Neural crest cell (in vitro differentiated cells): Measurements from ENCODE around the gene PTPRR. TPM values are rescaled to one million over a fixed set of nuclear protein-coding genes. Genes with fewer than 3 reads are reported as not detected.

ENCODE experiments used
- DNase-seq: peaks from one replicate; pipeline ENCODE4 v3.0.0; 2021; ENCODE audit warnings: low read depth, mixed read lengths, low spot score
- H3K27ac Mint-ChIP-seq: one replicate; pipeline ENCODE4 v1.8.0; 2021; ENCODE audit warnings: mild to moderate bottlenecking, mixed read lengths; ENCODE audit not compliant: unreplicated experiment
- H3K27me3 Mint-ChIP-seq: 2 replicates; pipeline ENCODE4 v1.8.0; 2021; ENCODE audit warnings: low read depth, mild to moderate bottlenecking, mixed read lengths
- H3K36me3 Mint-ChIP-seq: 2 replicates; pipeline ENCODE4 v1.8.0; 2021; ENCODE audit warnings: low read depth, mild to moderate bottlenecking, mixed read lengths
- H3K4me1 Mint-ChIP-seq: 2 replicates; pipeline ENCODE4 v1.8.0; 2021; ENCODE audit warnings: mixed read lengths
- H3K4me3 Mint-ChIP-seq: one replicate; pipeline ENCODE4 v1.8.0; 2021; ENCODE audit warnings: mild to moderate bottlenecking, mixed read lengths
- H3K9me3 Mint-ChIP-seq: 2 replicates; pipeline ENCODE4 v1.8.0; 2021; ENCODE audit warnings: mixed read lengths
- total RNA-seq: library from RNA; stranded (reverse); gene quantifications from 2 replicates; pipeline ENCODE4 v1.2.1, GENCODE V29; 2021
- TF ChIP-seq, protein P1 (sequence below): fragments of 200-600 bp; sonication (generic); conservative IDR thresholded peaks from 2 replicates; pipeline ENCODE4 v1.5.0; 2021; ENCODE audit warnings: antibody characterized with exemption, mild to moderate bottlenecking

The PTPRR gene
- total RNA-seq, 1 donor from 2014 or later, result 0.61 TPM

DNA sequence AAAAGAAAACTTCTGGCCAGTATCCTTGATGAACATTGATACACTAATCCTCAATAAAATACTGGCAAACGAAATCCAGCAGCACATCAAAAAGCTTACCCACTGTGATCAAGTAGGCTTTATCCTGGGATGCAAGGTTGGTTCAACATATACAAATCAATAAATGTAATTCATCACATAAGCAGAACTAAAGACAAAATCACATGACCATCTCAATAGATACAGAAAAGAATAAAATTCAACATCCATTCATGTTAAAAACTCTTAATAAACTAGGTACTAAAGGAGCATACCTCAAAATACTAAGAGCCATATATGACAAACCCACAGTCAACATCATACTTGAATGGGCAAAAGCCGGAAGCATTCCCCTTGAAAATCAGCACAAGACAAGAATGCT, 211.5 kb downstream of the PTPRR start:
- Mint-ChIP-seq H3K4me3 (no peak overlapping the region), H3K36me3 (no peaks in the 10 kb centered on the region), H3K4me1 (no peaks in the 10 kb centered on the region), H3K27me3 (no peaks in the 10 kb centered on the region), H3K9me3 (peaks cover 4% of the 10 kb centered on the region), H3K27ac (no peak overlapping the region)
- TF ChIP-seq, protein P1, sequence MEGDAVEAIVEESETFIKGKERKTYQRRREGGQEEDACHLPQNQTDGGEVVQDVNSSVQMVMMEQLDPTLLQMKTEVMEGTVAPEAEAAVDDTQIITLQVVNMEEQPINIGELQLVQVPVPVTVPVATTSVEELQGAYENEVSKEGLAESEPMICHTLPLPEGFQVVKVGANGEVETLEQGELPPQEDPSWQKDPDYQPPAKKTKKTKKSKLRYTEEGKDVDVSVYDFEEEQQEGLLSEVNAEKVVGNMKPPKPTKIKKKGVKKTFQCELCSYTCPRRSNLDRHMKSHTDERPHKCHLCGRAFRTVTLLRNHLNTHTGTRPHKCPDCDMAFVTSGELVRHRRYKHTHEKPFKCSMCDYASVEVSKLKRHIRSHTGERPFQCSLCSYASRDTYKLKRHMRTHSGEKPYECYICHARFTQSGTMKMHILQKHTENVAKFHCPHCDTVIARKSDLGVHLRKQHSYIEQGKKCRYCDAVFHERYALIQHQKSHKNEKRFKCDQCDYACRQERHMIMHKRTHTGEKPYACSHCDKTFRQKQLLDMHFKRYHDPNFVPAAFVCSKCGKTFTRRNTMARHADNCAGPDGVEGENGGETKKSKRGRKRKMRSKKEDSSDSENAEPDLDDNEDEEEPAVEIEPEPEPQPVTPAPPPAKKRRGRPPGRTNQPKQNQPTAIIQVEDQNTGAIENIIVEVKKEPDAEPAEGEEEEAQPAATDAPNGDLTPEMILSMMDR, result no peak
- DNase-seq, result no peak

DNA sequence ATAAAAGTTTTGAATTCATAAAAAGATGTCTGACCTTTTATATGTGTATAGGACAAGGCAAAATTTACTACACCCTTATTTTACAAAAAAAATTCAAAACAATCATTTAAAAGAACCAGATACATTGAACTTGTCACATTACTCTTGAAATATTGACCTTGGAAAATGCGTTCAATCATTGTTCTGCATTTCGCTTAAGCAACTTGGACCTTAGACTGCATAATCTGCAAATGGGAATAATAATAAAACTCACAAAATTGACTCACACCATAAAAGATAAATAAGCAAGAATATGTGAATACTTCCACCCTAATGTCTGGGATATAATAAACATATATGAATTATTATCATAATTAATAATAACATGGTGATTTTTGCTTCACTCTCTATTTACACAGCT, 213.9 kb downstream of the PTPRR start:
- Mint-ChIP-seq H3K36me3 (no peaks in the 10 kb centered on the region), H3K27me3 (no peaks in the 10 kb centered on the region), H3K27ac (no peak overlapping the region), H3K4me3 (no peak overlapping the region), H3K4me1 (no peaks in the 10 kb centered on the region), H3K9me3 (peaks cover 4% of the 10 kb centered on the region)
- TF ChIP-seq, protein P1, result no peak
- no peak for DNase-seq

DNA sequence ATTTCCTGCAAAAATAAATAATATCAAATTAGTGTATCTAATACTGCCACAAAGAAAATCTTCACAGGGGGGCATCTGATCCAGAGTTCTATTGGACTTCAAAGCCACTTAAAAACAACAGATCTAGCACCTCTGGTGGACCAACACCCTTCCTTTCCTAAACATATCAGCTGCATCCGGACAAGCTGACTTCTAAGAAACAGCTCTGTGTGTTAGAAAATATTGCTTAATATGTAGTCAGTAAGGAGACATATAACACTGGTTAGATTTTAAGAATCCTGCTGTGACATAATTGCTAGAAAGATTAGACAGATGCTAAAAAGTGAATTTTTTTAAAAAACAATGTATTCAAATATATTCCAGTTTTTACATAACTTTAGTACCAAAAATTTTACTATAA, 222.2 kb downstream of the PTPRR start:
- H3K36me3 Mint-ChIP-seq, result no peaks in the 10 kb centered on the region
- no peak for DNase-seq
- H3K27me3 Mint-ChIP-seq, result no peaks in the 10 kb centered on the region
- no peak overlapping the region for H3K4me3 Mint-ChIP-seq
- no peak overlapping the region for H3K27ac Mint-ChIP-seq
- no peaks in the 10 kb centered on the region for H3K9me3 Mint-ChIP-seq
- H3K4me1 Mint-ChIP-seq, result no peaks in the 10 kb centered on the region
- TF ChIP-seq, protein P1, result no peak

DNA sequence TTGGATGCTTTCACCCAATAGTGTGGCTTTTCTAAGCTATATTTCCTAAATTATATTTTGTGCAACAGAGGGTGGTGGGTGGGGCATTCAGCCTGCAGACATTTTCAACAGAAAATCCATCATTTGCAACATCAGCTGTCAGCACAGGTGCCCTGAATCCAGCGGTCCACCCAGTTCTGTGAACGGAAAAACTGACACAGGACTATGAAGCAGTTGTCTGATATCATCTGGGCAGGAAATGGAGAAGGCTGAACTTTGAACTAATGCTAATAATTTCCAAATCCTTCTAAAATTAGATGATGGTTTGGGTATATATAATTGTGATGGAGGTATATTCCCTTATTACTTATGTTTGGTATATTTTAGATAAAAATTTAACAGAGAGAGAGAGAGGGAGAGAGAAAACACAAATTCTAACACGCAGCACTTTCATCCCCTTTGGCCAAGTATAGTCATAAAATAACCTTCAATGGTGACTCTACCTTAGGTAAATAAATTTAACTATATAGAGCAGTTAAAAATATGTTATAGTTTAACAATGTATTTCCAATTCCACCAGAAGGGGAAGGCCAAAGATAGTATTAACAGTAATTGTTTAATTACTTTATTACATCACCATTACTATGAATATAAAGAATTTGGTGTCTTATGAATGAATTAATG, 225.0 kb downstream of the PTPRR start:
- Mint-ChIP-seq H3K27me3 (no peaks in the 10 kb centered on the region), H3K4me1 (peaks cover 9% of the 10 kb centered on the region), H3K9me3 (no peaks in the 10 kb centered on the region), H3K27ac (no peak overlapping the region), H3K36me3 (no peaks in the 10 kb centered on the region), H3K4me3 (no peak overlapping the region)
- no peak for DNase-seq
- TF ChIP-seq, protein P1, result no peak

DNA sequence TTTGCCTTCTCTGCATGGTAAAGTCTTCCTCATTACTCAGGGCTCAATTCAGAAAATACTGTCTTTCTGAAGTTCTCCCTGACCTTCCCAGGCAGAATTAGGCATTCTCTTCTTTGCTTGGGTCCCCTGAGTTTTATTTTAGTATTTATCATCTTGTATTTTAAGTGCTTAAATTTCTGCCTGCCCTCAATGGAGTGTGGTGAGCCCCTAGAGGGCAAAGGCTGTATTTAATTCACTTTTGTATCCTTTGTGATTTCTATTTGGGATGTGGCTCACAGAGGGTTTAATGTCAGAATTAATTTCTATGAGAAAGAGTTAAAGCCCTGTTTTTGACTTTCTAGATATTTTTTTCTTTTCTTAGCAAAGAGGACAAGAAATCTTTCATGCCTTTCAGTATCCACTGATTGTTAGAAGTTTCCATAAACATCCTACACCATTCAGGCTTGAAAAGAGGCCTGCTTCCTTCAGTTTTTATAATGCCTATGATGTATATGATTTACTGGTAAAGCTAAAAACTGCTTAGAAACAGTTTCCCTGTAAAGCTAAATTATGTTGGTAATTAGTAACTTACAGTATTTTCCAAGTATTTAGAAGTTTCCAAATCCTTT, 227.8 kb downstream of the PTPRR start:
- Mint-ChIP-seq H3K36me3 (no peaks in the 10 kb centered on the region), H3K27me3 (no peaks in the 10 kb centered on the region), H3K27ac (no peak overlapping the region), H3K4me3 (no peak overlapping the region), H3K4me1 (peaks cover 9% of the 10 kb centered on the region), H3K9me3 (no peaks in the 10 kb centered on the region)
- TF ChIP-seq, protein P1, result peak; percentile 58
- DNase-seq, result no peak
